GM12878 (cell line): Measurements from ENCODE around the gene IMMP2L.

Source experiments
- ASH2L ChIP-seq: fragments of 300-600, 200-600 bp; sonication (generic); IDR thresholded peaks from 2 replicates; pipeline ENCODE4 v1.6.1; 2017; ENCODE audit warnings: low read depth, mild to moderate bottlenecking, borderline replicate concordance
- EP300 ChIP-seq, 2 experiments: fragments of 150-350 bp in 1 of 2; IDR thresholded peaks; 2 replicates each; pipeline ENCODE4 v1.6.1; 2011 to 2012; ENCODE audit warnings: low read depth in 2 of 2, low read length in 2 of 2, borderline replicate concordance in 1 of 2, improper control_type of control experiment in 1 of 2, inconsistent platforms in 1 of 2; ENCODE audit not compliant: control insufficient read depth in 1 of 2
- MYC ChIP-seq: IDR thresholded peaks from 2 replicates; pipeline ENCODE4 v1.6.1; 2011; ENCODE audit warnings: mild to moderate bottlenecking, low read length, moderate library complexity, inconsistent platforms; ENCODE audit not compliant: insufficient read depth, insufficient replicate concordance, insufficient read length, severe bottlenecking
- NFIC ChIP-seq: IDR thresholded peaks from 2 replicates; pipeline ENCODE4 v1.6.1; 2012; ENCODE audit warnings: low read depth, mild to moderate bottlenecking, inconsistent platforms, low read length, moderate library complexity
- POLR2AphosphoS5 ChIP-seq: IDR thresholded peaks from 2 replicates; pipeline ENCODE4 v1.6.1; 2011; ENCODE audit warnings: mild to moderate bottlenecking, low read length, inconsistent platforms
- WRNIP1 ChIP-seq: IDR thresholded peaks from 2 replicates; pipeline ENCODE4 v1.6.1; 2011; ENCODE audit warnings: low read depth, low read length, improper control_type of control experiment, borderline replicate concordance

DNA sequence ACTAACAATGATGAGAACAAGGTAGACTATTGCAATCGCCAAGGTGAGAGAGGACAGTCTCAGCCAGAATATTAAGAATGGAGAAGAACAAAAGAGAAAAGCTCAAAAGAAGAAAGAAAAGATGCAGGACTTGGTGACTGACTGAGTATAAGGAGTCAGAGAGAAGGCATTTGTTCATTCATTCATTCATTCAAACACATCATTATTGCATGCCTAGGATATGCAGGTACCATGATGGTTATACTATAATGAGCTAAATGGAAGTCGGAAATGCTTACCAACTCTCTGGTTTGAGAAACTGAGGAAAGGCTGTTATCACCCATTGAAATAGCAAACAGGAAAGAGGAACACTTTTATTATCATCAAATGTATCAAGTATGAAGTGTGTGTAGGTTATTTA is 180.7 kb downstream of the IMMP2L start:
- no peak for TF ChIP-seq ASH2L
- no peak for TF ChIP-seq POLR2AphosphoS5
- no peak for TF ChIP-seq MYC
- TF ChIP-seq EP300 (IDR thresholded peaks at IDR 0.05; ENCODE audit: borderline replicate concordance in 1 of 2, control insufficient read depth in 1 of 2, low read depth in 2 of 2, low read length in 2 of 2), result no peak
- no peak for TF ChIP-seq WRNIP1
- TF ChIP-seq NFIC, result no peak
